H1 (cell line): ENCODE measurements around the gene PLD5. TPM values are rescaled to one million over a fixed set of nuclear protein-coding genes. Genes with fewer than 3 reads are reported as not detected.

ENCODE experiments used
- CTCF ChIA-PET: fragments of 300-600 bp; sonication (Branson Sonifier 250); formaldehyde crosslinking; loops from one replicate; lab custom pipeline; 2021; ENCODE audit not compliant: partially characterized antibody; lab: Charles Lee
- POLR2A ChIA-PET: fragments of 300-600 bp; sonication (Branson Sonifier 250); formaldehyde crosslinking; loops from one replicate; lab custom pipeline; 2021; ENCODE audit warnings: inconsistent platforms; ENCODE audit not compliant: partially characterized antibody; lab: Charles Lee
- DNase-seq, 2 experiments: peaks; one replicate each; pipeline versions ENCODE4 v3.0.0 to v3.0.0-alpha.2; 2010 to 2022; ENCODE audit warnings: low spot score in 2 of 2, low read depth in 1 of 2, mixed read lengths in 1 of 2
- FAIRE-seq: peaks from 2 replicates; lab custom pipeline; 2011; peaks lifted over from hg19 to GRCh38; lab: Jason Lieb, UNC
- H2AFZ ChIP-seq: 2 replicates; pipeline ENCODE4 v1.8.1; 2012; ENCODE audit warnings: low read length, inconsistent platforms
- H2AK5ac ChIP-seq: 2 replicates; pipeline ENCODE4 v1.6.1; 2013; ENCODE audit warnings: low read depth, low read length
- H2BK120ac ChIP-seq: replicated peaks from 2 replicates; pipeline ENCODE3; 2013; ENCODE audit warnings: low read depth, low read length, inconsistent platforms
- H2BK12ac ChIP-seq: 2 replicates; pipeline ENCODE4 v1.6.1; 2013; ENCODE audit warnings: low read depth, low read length
- H2BK15ac ChIP-seq: 2 replicates; pipeline ENCODE4 v1.6.1; 2013; ENCODE audit warnings: low read length
- H2BK20ac ChIP-seq: 2 replicates; pipeline ENCODE4 v1.6.1; 2013; ENCODE audit warnings: low read length
- H2BK5ac ChIP-seq: 2 replicates; pipeline ENCODE4 v1.6.1; 2013; ENCODE audit warnings: low read depth, low read length
- H3K14ac ChIP-seq: 2 replicates; pipeline ENCODE4 v1.6.1; 2013; ENCODE audit warnings: inconsistent platforms; ENCODE audit not compliant: insufficient read length
- H3K18ac ChIP-seq: 2 replicates; pipeline ENCODE4 v1.6.1; 2013; ENCODE audit warnings: low read length; ENCODE audit errors: extremely low read depth
- H3K23ac ChIP-seq: 2 replicates; pipeline ENCODE4 v1.6.1; 2013; ENCODE audit warnings: inconsistent platforms; ENCODE audit not compliant: insufficient read length
- H3K23me2 ChIP-seq: 2 replicates; pipeline ENCODE4 v1.6.1; 2013; ENCODE audit warnings: low read depth, low read length
- H3K27ac ChIP-seq: 2 replicates; pipeline ENCODE4 v1.6.1; 2011; ENCODE audit warnings: low read depth, low read length, inconsistent platforms
- H3K27me3 ChIP-seq, 4 experiments: replicated peaks in 1 of 4; 1 replicate in 1 of 4; 2 replicates in 3 of 4; pipeline versions ENCODE4 v1.6.1 to v1.8.1; 2011 to 2013; ENCODE audit warnings: low read length in 3 of 4, mild to moderate bottlenecking in 3 of 4, inconsistent platforms in 2 of 4, mixed read lengths in 2 of 4, moderate library complexity in 1 of 4; ENCODE audit not compliant: control insufficient read depth in 3 of 4, insufficient read depth in 3 of 4; ENCODE audit errors: extremely low read depth in 1 of 4
- H3K36me3 ChIP-seq, 4 experiments: 2 replicates each; pipeline versions ENCODE4 v1.6.1 to v1.8.1; 2011 to 2013; ENCODE audit warnings: mild to moderate bottlenecking in 4 of 4, low read length in 3 of 4, moderate library complexity in 2 of 4, control low read depth in 1 of 4, inconsistent platforms in 1 of 4; ENCODE audit not compliant: insufficient read depth in 4 of 4, control insufficient read depth in 2 of 4
- H3K4ac ChIP-seq: replicated peaks from 2 replicates; pipeline ENCODE3; 2013; ENCODE audit warnings: low read length, low read depth, mixed read lengths, inconsistent platforms; ENCODE audit not compliant: insufficient read length
- H3K4me1 ChIP-seq, 4 experiments: replicated peaks in 1 of 4; 1 replicate in 1 of 4; 2 replicates in 3 of 4; pipeline versions ENCODE4 v1.6.1 to v1.8.1; 2011 to 2013; ENCODE audit warnings: low read length in 3 of 4, inconsistent platforms in 2 of 4, mixed read lengths in 1 of 4; ENCODE audit not compliant: insufficient read depth in 4 of 4, control insufficient read depth in 3 of 4
- H3K4me2 ChIP-seq, 2 experiments: 2 replicates each; pipeline versions ENCODE4 v1.6.1 to v1.8.1; 2011 to 2013; ENCODE audit warnings: low read depth in 2 of 2, low read length in 2 of 2, control low read depth in 1 of 2, inconsistent platforms in 1 of 2, mild to moderate bottlenecking in 1 of 2; ENCODE audit not compliant: insufficient read depth in 1 of 2
- H3K4me3 ChIP-seq, 4 experiments: fragments of 200-600, 300-600 bp in 1 of 4; sonication (generic), shearing (Covaris generic), sonication (Bioruptor Twin) in 1 of 4; 2 replicates each; pipeline versions ENCODE4 v1.5.1 to v1.8.1; 2011 to 2016; ENCODE audit warnings: low read length in 4 of 4, low read depth in 3 of 4, control low read depth in 2 of 4, inconsistent platforms in 2 of 4, mild to moderate bottlenecking in 2 of 4, mixed read lengths in 1 of 4, moderate library complexity in 1 of 4; ENCODE audit not compliant: insufficient read depth in 2 of 4; ENCODE audit errors: extremely low read depth in 1 of 4
- H3K56ac ChIP-seq: replicated peaks from 2 replicates; pipeline ENCODE3; 2013; ENCODE audit warnings: low read depth, mild to moderate bottlenecking, mixed read lengths, low read length, inconsistent platforms; ENCODE audit not compliant: insufficient read length
- H3K79me1 ChIP-seq: 2 replicates; pipeline ENCODE4 v1.6.1; 2013; ENCODE audit warnings: low read depth, low read length, control low read depth
- H3K79me2 ChIP-seq, 2 experiments: 2 replicates each; pipeline versions ENCODE4 v1.6.1 to v1.8.1; 2012 to 2013; ENCODE audit warnings: low read length in 2 of 2, mild to moderate bottlenecking in 2 of 2, inconsistent platforms in 1 of 2; ENCODE audit not compliant: insufficient read depth in 2 of 2, control insufficient read depth in 1 of 2
- H3K9ac ChIP-seq, 4 experiments: replicated peaks in 1 of 4; 1 replicate in 1 of 4; 2 replicates in 3 of 4; pipeline versions ENCODE4 v1.6.1 to v1.8.1; 2011 to 2013; ENCODE audit warnings: low read depth in 3 of 4, low read length in 3 of 4, control low read depth in 2 of 4, mild to moderate bottlenecking in 2 of 4, moderate library complexity in 2 of 4, inconsistent platforms in 1 of 4; ENCODE audit errors: extremely low read depth in 1 of 4
- H3K9me3 ChIP-seq, 2 experiments: 2 replicates each; pipeline versions ENCODE4 v1.6.1 to v1.8.1; 2012 to 2013; ENCODE audit warnings: mild to moderate bottlenecking in 2 of 2, moderate library complexity in 2 of 2, control low read depth in 1 of 2, inconsistent platforms in 1 of 2, low read depth in 1 of 2, low read length in 1 of 2, mixed read lengths in 1 of 2; ENCODE audit not compliant: insufficient read depth in 2 of 2
- H4K20me1 ChIP-seq, 2 experiments: replicated peaks in 1 of 2; 2 replicates each; pipeline versions ENCODE3 to v1.8.1; 2011 to 2013; ENCODE audit warnings: inconsistent platforms in 2 of 2, low read length in 2 of 2, mild to moderate bottlenecking in 1 of 2; ENCODE audit not compliant: insufficient read depth in 2 of 2, control insufficient read depth in 1 of 2
- H4K5ac ChIP-seq: 2 replicates; pipeline ENCODE4 v1.6.1; 2013; ENCODE audit warnings: low read length, low read depth, mixed read lengths, inconsistent platforms; ENCODE audit not compliant: insufficient read length
- H4K8ac ChIP-seq: 2 replicates; pipeline ENCODE4 v1.8.0; 2013; ENCODE audit warnings: mild to moderate bottlenecking, moderate library complexity, low read length, inconsistent platforms; ENCODE audit not compliant: insufficient read depth; ENCODE audit errors: extremely low read depth
- H4K91ac ChIP-seq: replicated peaks from 2 replicates; pipeline ENCODE3; 2013; ENCODE audit warnings: low read length, mixed read lengths, inconsistent platforms; ENCODE audit not compliant: insufficient read length
- CBX8 ChIP-seq: fragments of 300-800, 300-1000 bp; sonication (generic); IDR thresholded peaks from 2 replicates; pipeline ENCODE4 v1.7.1; 2016; ENCODE audit warnings: low read depth, low read length, borderline replicate concordance
- CHD1 ChIP-seq: IDR thresholded peaks from 2 replicates; pipeline ENCODE4 v1.6.1; 2012; ENCODE audit warnings: low read depth, low read length, improper control_type of control experiment
- JUND ChIP-seq: IDR thresholded peaks from 2 replicates; pipeline ENCODE4 v1.6.1; 2011; ENCODE audit warnings: mild to moderate bottlenecking, improper control_type of control experiment, low read length
- RAD21 ChIP-seq, 2 experiments: IDR thresholded peaks in 1 of 2; conservative IDR thresholded peaks in 1 of 2; 2 replicates each; pipeline ENCODE4 v1.6.1; 2011; ENCODE audit warnings: low read depth in 2 of 2, low read length in 2 of 2, improper control_type of control experiment in 1 of 2, inconsistent platforms in 1 of 2, mild to moderate bottlenecking in 1 of 2, moderate library complexity in 1 of 2
- SAP30 ChIP-seq: fragments of 300-600 bp; sonication (generic); IDR thresholded peaks from 2 replicates; pipeline ENCODE4 v1.7.1; 2012; ENCODE audit warnings: low read length, moderate library complexity, mild to moderate bottlenecking, inconsistent platforms; ENCODE audit not compliant: insufficient read depth, insufficient replicate concordance
- YY1 ChIP-seq: IDR thresholded peaks from 2 replicates; pipeline ENCODE4 v1.6.1; 2011; ENCODE audit warnings: low read depth, mild to moderate bottlenecking, low read length
- whole genome bisulfite sequencing, 2 experiments: shearing (Covaris generic) in 1 of 2; methylation state at CpG; one replicate each; pipeline versions ENCODE4 v1.1.6 to v1.1.7; 2013 to 2015; ENCODE audit warnings: low lambda C conversion rate in 2 of 2, mixed read lengths in 2 of 2, inconsistent platforms in 1 of 2, low coverage in 1 of 2, missing lambda C conversion rate in 1 of 2; ENCODE audit not compliant: insufficient replicate concordance in 2 of 2, insufficient coverage in 1 of 2, insufficient read length in 1 of 2; ENCODE audit errors: extremely low coverage in 1 of 2, missing lambda C conversion rate in 1 of 2; 5-methylcytosine and 5-hydroxymethylcytosine counted together
- polyA plus RNA-seq, 7 experiments: library from polyadenylated mRNA; depleted of rRNA in 3 of 7; stranded (reverse) in 5 of 7; unstranded in 2 of 7; fragments of >200 nt in 5 of 7; fragments of 200-250 nt in 2 of 7; gene quantifications; 1 replicate in 5 of 7; 2 replicates in 1 of 7; 4 replicates in 1 of 7; pipeline versions ENCODE4 v1.2.1 to v1.2.3, GENCODE V29; 2011 to 2013; ENCODE audit warnings: missing spikeins in 2 of 7, mixed read lengths in 2 of 7
- total RNA-seq: library from RNA; stranded (reverse); fragmentation: NEBNext Ultra II Directional; extraction: Animal tissue kit (Norgen Biotek cat#: 25700); gene quantifications from 2 replicates; pipeline ENCODE4 v1.2.1, GENCODE V29; 2021

Gene PLD5
- total and polyA plus RNA-seq, 2 of the 8 experiments (the other 6 are each of a cell fraction or from before 2014, with no cell fraction given) = 0.86 to 8.5 TPM

- H2AK5ac ChIP-seq = no peak overlapping the region
- POLR2A ChIA-PET = no interaction called here
- H3K4me3 ChIP-seq = no peak overlapping the region
- no peak overlapping the region for H3K23ac ChIP-seq
- no peak overlapping the region for H2BK12ac ChIP-seq
- no peak overlapping the region for H2BK120ac ChIP-seq
- H3K18ac ChIP-seq = no peak overlapping the region
- no peak overlapping the region for H3K27ac ChIP-seq
- no peak overlapping the region for H4K91ac ChIP-seq
- H2AFZ ChIP-seq = no peak overlapping the region
- H3K4ac ChIP-seq = no peak overlapping the region
- H3K36me3 ChIP-seq = no peaks in the 10 kb centered on the region
- TF ChIP-seq JUND = no peak
- TF ChIP-seq CHD1 = no peak
- no peak for TF ChIP-seq CBX8
- no peak for TF ChIP-seq SAP30
- TF ChIP-seq RAD21 (IDR thresholded peaks at IDR 0.05 in 1 of 2, conservative IDR thresholded peaks at IDR 0.05 in 1 of 2; ENCODE audit: low read depth in 2 of 2, low read length in 2 of 2) = 0 out of 4 replicates have a peak, but pooled peaks of 1 of the 2 experiments have one; percentile 11
- TF ChIP-seq YY1 = no peak
- TF ChIP-seq, all 59 proteins: peak for 1
- WGBS, 2 experiments = 84% methylated on average over 8 of the region's 10 CpGs; no CpG with 5 or more reads in 1 of the 2 experiments
- FAIRE-seq = no peak
- H2BK5ac ChIP-seq = no peak overlapping the region
- no peak overlapping the region for H3K9ac ChIP-seq
- no peak for DNase-seq
- no peak overlapping the region for H4K5ac ChIP-seq
- H2BK15ac ChIP-seq = no peak overlapping the region
- H4K8ac ChIP-seq = no peak overlapping the region
- H3K14ac ChIP-seq = no peak overlapping the region
- H3K79me2 ChIP-seq = no peaks in the 10 kb centered on the region
- CTCF ChIA-PET = no interaction called here
- H4K20me1 ChIP-seq = no peaks in the 10 kb centered on the region
- H3K4me2 ChIP-seq = no peak overlapping the region
- H3K56ac ChIP-seq = no peak overlapping the region
- no peak overlapping the region for H2BK20ac ChIP-seq
- H3K27me3 ChIP-seq = no peaks in the 10 kb centered on the region
- no peaks in the 10 kb centered on the region for H3K9me3 ChIP-seq
- 0 out of 7 replicates have a peak, but pooled peaks cover 0 to 2% (median 0%) of the 10 kb centered on the region in 4 experiments for H3K4me1 ChIP-seq
- H3K79me1 ChIP-seq = no peaks in the 10 kb centered on the region
- no peaks in the 10 kb centered on the region for H3K23me2 ChIP-seq
Observed at GRCh38 chr1:242318140-242318539, 206.4 kb downstream of the PLD5 start.
